ENCODE data around the gene PREP. TPM values are rescaled to one million over a fixed set of nuclear protein-coding genes. Genes with fewer than 3 reads are reported as not detected.

PREP gene
- total RNA-seq, 1 donor from 2014 or later = 52.9 TPM

DNA sequence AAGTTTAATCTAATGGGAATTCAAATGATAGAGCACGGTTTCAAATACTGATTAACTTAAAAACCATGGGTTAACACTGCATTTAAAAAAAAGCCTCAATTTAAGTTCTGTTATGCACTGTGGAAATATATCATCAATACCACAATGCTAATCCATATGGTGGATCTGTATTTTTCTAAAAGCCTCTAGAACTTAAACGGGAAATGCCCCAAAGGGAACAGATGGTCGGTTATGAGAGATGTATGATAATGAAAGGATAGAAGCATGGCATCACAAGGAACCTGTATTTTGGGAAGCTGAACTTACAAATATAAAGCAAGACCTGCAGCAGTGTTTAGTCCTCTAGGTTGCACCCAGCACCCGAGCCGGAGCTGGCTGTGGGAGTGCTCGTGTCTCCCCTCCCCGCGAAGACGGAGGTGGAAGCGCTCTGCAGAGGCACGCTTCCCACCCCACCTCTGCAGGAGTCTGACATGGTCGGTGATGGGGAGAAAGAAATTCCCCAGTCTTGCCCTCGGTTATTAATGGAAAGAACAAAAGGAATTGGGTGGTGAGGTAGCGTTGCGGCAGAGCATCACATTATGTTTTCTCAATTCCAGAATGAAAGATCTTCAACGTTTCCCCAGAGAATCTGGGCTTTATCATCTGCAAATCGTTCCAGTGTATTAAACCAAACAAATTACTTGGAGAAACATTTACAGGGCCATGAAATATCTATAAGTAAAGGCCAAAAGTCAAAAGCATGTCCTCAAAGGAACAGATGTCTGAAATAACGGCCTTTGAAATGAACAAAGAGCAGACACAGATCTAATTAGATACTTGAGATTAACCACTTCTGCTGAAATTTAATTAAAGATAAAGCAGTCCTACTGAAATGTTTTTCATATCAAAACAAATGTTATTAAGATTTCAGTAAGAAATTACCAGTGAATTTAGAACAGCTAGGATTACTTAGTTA is 120.0 kb downstream of the PREP start:
- no peaks in the 10 kb centered on the region for H3K27me3 Mint-ChIP-seq (ENCODE audit: low read depth)
- H3K4me3 Mint-ChIP-seq (ENCODE audit: low read depth) = no peak overlapping the region
- no peaks in the 10 kb centered on the region for H3K9me3 Mint-ChIP-seq
- H3K27ac Mint-ChIP-seq = no peak overlapping the region
- peaks cover 50% of the 10 kb centered on the region for H3K36me3 Mint-ChIP-seq (ENCODE audit: low read depth)
- intact Hi-C loops (cut with micrococcal nuclease) = no loop called here
- DNase-seq (ENCODE audit: low spot score) = no peak
- no peaks in the 10 kb centered on the region for H3K4me1 Mint-ChIP-seq (ENCODE audit: low read depth)

DNA sequence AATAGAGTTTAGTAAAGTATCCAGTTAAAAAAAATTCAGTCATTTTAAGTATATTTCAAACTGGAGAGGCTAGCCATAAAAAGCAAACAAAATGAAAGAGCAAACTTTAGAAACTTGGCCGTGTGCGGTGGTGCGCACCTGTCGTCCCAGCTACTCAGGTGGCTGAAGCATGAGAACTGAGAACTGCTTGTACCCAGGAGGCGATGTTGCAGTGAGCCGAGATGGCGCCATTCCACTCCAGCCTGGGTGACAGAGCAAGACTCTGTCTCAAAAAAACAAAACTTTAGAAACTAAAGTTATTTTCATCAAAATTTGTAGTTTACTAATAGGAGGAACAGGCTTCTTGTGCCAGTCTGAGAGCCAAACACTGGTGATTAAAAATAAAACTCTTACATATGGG is 122.8 kb downstream of the PREP start:
- Mint-ChIP-seq H3K4me1 (ENCODE audit: low read depth) (no peaks in the 10 kb centered on the region), H3K27ac (no peak overlapping the region), H3K36me3 (ENCODE audit: low read depth) (peaks cover 61% of the 10 kb centered on the region), H3K9me3 (no peaks in the 10 kb centered on the region), H3K27me3 (ENCODE audit: low read depth) (no peaks in the 10 kb centered on the region), H3K4me3 (ENCODE audit: low read depth) (no peak overlapping the region)
- intact Hi-C loops (cut with micrococcal nuclease) = no loop called here
- DNase-seq (ENCODE audit: low spot score) = no peak

DNA sequence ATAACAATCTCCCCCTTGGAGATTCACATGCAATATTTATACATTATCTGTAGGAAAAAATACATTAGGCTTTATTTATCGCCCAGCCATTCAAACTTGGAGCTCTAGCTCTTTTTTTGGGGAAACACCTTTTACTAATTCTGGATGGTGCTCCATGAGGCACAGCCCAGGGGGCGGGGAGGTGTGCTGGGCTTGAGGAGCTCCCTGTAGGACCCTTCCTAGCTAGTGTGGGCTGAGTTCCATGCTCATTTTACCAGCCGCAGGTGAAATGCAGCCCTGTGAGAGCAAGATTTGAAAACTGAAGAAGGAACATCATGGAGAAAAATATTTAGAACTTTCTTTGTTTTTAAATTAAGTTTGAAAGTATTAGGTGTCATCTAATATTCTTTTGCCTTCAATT is 123.4 kb downstream of the PREP start:
- intact Hi-C loops (cut with micrococcal nuclease) = no loop called here
- DNase-seq (ENCODE audit: low spot score) = no peak
- H3K4me1 Mint-ChIP-seq (ENCODE audit: low read depth) = no peaks in the 10 kb centered on the region
- no peaks in the 10 kb centered on the region for H3K9me3 Mint-ChIP-seq
- peaks cover 56% of the 10 kb centered on the region for H3K36me3 Mint-ChIP-seq (ENCODE audit: low read depth)
- no peak overlapping the region for H3K27ac Mint-ChIP-seq
- H3K4me3 Mint-ChIP-seq (ENCODE audit: low read depth) = no peak overlapping the region
- H3K27me3 Mint-ChIP-seq (ENCODE audit: low read depth) = no peaks in the 10 kb centered on the region

DNA sequence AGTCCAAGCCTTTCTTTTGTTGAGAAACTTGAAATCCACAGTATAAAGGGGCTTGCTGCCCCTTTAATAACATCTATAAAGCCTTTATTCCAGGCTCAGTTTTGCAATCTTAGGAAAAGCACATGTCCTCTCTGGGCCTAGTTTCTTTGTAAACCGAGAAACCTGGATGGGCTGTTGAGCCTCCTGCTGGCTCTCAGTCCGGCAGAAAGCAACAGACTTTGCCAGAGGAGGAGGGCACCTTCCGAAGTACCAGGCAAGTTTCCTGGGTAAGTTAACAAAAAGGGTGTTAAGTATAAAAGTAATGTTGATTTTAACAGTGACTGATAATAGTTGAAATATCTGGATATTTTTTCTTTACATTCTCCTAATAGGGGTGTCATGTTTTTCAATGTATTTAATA is 124.1 kb downstream of the PREP start:
- Mint-ChIP-seq H3K27ac (no peak overlapping the region), H3K4me1 (ENCODE audit: low read depth) (no peaks in the 10 kb centered on the region), H3K36me3 (ENCODE audit: low read depth) (peaks cover 53% of the 10 kb centered on the region), H3K27me3 (ENCODE audit: low read depth) (no peaks in the 10 kb centered on the region), H3K9me3 (no peaks in the 10 kb centered on the region), H3K4me3 (ENCODE audit: low read depth) (no peak overlapping the region)
- DNase-seq (ENCODE audit: low spot score) = no peak
- intact Hi-C loops (cut with micrococcal nuclease) = no loop called here

DNA sequence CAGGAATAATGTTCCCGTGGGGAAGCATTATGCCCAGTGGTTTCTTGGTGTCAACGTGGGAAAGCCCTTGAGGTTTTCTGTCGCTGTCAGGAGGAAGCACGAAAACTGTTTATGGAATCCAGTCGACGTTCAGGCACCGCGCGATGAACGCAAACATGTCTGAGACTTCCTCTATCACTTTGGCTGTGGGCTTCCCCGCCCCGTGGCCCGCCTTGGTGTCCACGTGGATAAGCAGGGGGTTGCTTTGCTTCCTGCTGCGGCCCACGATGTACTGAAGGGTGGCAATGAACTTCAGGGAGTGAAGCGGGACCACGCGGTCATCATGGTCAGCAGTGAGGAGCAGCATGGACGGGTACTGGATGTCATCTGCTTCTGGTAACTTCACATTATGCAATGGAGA is 124.8 kb downstream of the PREP start:
- H3K36me3 Mint-ChIP-seq (ENCODE audit: low read depth) = peaks cover 49% of the 10 kb centered on the region
- intact Hi-C loops (cut with micrococcal nuclease) = no loop called here
- H3K27me3 Mint-ChIP-seq (ENCODE audit: low read depth) = no peaks in the 10 kb centered on the region
- H3K9me3 Mint-ChIP-seq = no peaks in the 10 kb centered on the region
- no peak overlapping the region for H3K4me3 Mint-ChIP-seq (ENCODE audit: low read depth)
- DNase-seq (ENCODE audit: low spot score) = no peak
- H3K4me1 Mint-ChIP-seq (ENCODE audit: low read depth) = no peaks in the 10 kb centered on the region
- no peak overlapping the region for H3K27ac Mint-ChIP-seq

DNA sequence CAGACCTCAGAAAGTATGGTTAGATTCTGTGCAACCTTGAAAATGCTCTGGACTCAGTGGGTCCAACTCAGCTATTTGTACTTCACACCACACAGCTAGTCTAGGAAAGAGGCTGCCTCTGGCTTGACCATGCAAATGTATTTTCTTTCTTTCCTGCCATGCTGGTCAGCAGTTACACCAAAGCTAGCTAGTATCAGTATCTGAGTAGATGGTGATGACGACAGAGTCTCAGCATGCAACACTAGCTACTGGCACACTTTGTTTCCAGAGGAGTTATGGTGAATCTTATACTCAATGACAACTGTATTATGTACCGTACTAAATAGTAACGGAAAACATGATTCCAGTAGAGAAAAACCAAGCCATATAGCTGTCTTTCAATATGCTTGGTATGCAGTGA is 126.5 kb downstream of the PREP start:
- no peaks in the 10 kb centered on the region for H3K4me1 Mint-ChIP-seq (ENCODE audit: low read depth)
- intact Hi-C loops (cut with micrococcal nuclease) = no loop called here

DNA sequence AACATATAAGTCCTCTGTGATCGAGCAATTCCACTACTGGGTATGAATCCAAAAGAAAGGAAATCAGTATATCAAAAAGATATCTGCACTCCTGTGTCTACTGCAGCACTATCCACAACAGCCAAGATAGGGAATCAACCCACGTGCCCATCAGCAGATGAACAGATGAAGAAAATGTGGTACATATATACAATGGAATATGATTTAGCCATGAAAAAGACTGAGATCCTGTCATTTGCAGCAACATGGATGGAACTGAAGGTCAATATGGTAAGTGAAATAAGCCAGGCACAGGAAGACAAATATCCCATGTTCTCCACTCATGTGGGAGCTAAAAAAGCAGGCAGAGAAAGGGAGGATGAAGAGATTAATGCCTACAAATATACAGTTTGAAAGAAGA is 127.3 kb downstream of the PREP start:
- DNase-seq (ENCODE audit: low spot score) = no peak
- Mint-ChIP-seq H3K4me1 (ENCODE audit: low read depth) (no peaks in the 10 kb centered on the region), H3K27ac (no peak overlapping the region), H3K4me3 (ENCODE audit: low read depth) (no peak overlapping the region), H3K36me3 (ENCODE audit: low read depth) (peaks cover 33% of the 10 kb centered on the region), H3K27me3 (ENCODE audit: low read depth) (no peaks in the 10 kb centered on the region), H3K9me3 (no peaks in the 10 kb centered on the region)
- intact Hi-C loops (cut with micrococcal nuclease) = no loop called here

More for the DNA sequence above, 126.5 kb downstream of the PREP start:
- no peak for DNase-seq (ENCODE audit: low spot score)
- H3K36me3 Mint-ChIP-seq (ENCODE audit: low read depth) = peaks cover 37% of the 10 kb centered on the region
- no peak overlapping the region for H3K4me3 Mint-ChIP-seq (ENCODE audit: low read depth)
- no peaks in the 10 kb centered on the region for H3K27me3 Mint-ChIP-seq (ENCODE audit: low read depth)
- H3K9me3 Mint-ChIP-seq = no peaks in the 10 kb centered on the region
- no peak overlapping the region for H3K27ac Mint-ChIP-seq

DNA sequence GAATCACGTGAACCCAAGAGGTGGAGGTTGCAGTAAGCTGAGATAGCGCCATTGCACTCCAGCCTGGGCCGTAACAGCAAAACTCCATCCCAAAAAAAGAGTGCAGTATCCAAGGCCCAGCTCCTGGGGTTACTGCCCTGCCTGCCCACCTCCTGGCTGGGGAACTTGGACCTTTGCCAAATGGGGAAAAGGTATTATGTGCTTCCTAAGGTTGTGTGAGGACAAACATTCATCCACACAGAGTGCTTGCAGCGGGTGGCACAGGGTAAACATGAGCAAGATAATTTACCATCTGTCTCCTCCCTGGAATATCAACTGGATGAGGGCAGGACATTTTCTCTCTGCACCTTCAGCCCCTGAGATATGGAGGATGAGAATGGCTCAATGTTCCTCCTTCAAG is 128.2 kb downstream of the PREP start:
- Mint-ChIP-seq H3K27ac (no peak overlapping the region), H3K36me3 (ENCODE audit: low read depth) (peaks cover 28% of the 10 kb centered on the region), H3K4me1 (ENCODE audit: low read depth) (no peaks in the 10 kb centered on the region), H3K9me3 (no peaks in the 10 kb centered on the region), H3K27me3 (ENCODE audit: low read depth) (no peaks in the 10 kb centered on the region), H3K4me3 (ENCODE audit: low read depth) (no peak overlapping the region)
- DNase-seq (ENCODE audit: low spot score) = no peak
- intact Hi-C loops (cut with micrococcal nuclease) = no loop called here

DNA sequence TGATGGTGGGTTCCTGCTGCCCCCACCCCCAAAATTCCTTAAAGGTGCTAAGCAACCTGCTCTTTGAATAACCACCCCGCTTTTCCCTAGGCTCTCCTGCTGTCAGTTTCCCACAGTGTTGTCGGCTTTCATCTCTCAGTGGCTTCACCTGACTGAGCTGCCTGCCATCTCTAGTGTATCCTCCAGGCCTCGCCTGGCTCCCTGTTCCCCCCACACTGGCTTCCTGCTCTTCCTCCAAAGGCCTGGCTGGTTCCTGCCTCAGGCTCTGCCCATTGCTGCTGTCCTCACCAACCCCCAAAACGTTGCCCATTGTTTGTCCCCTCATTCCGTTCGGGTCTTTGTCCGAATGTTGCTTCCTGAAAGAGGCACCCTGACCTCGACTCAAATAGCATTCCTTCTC is 129.3 kb downstream of the PREP start:
- intact Hi-C loops (cut with micrococcal nuclease) = no loop called here
- no peak for DNase-seq (ENCODE audit: low spot score)
- H3K4me3 Mint-ChIP-seq (ENCODE audit: low read depth) = no peak overlapping the region
- H3K36me3 Mint-ChIP-seq (ENCODE audit: low read depth) = peaks cover 28% of the 10 kb centered on the region
- H3K9me3 Mint-ChIP-seq = no peaks in the 10 kb centered on the region
- peaks cover 3% of the 10 kb centered on the region for H3K27me3 Mint-ChIP-seq (ENCODE audit: low read depth)
- no peak overlapping the region for H3K27ac Mint-ChIP-seq
- no peaks in the 10 kb centered on the region for H3K4me1 Mint-ChIP-seq (ENCODE audit: low read depth)

DNA sequence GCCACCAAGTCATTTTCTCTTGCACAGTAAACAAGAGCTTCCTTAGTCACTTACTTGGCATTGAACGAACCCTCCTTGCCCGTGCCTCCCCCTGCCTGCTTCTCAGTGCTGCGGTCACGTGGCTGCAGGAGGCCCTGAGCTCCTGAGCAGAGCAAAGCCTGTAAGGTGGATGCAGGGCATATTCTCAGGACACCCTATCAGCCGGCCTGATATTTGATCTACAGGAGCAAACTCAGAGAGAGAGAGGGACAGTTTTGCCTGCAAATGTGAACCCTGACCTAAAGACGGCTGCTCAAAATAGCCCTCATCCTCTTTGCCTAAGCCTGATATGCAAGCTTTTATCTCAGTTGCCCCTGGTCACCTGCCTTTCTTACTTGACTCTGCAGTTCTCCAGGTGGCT is 130.1 kb downstream of the PREP start:
- intact Hi-C loops (cut with micrococcal nuclease) = no loop called here
- Mint-ChIP-seq H3K4me3 (ENCODE audit: low read depth) (no peak overlapping the region), H3K36me3 (ENCODE audit: low read depth) (peaks cover 23% of the 10 kb centered on the region), H3K4me1 (ENCODE audit: low read depth) (no peaks in the 10 kb centered on the region), H3K27ac (no peak overlapping the region), H3K27me3 (ENCODE audit: low read depth) (peaks cover 3% of the 10 kb centered on the region), H3K9me3 (no peaks in the 10 kb centered on the region)
- DNase-seq (ENCODE audit: low spot score) = no peak

DNA sequence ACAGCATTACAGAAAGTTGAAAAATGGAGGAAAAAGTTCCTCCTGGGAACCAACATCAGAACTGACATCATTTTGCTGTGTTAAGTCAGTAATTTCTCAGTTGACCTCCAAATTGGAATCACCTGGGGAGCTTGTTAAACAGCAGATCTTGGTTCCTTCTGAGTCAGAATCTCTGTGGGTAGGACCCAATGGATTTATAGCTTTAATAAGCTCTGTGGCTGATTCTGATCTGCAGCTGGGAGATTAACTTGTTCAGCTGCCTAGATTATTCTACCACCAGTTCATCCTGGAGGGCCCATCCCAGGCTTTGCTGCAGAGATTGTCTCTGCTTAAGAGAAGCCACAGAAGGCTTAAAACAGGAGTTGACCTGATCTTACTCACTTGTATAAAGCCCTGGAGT is 132.4 kb downstream of the PREP start:
- Mint-ChIP-seq H3K27ac (no peak overlapping the region), H3K27me3 (ENCODE audit: low read depth) (peaks cover 7% of the 10 kb centered on the region), H3K4me1 (ENCODE audit: low read depth) (no peaks in the 10 kb centered on the region), H3K36me3 (ENCODE audit: low read depth) (peaks cover 3% of the 10 kb centered on the region), H3K9me3 (no peaks in the 10 kb centered on the region), H3K4me3 (ENCODE audit: low read depth) (no peak overlapping the region)
- DNase-seq (ENCODE audit: low spot score) = no peak
- intact Hi-C loops (cut with micrococcal nuclease) = no loop called here

DNA sequence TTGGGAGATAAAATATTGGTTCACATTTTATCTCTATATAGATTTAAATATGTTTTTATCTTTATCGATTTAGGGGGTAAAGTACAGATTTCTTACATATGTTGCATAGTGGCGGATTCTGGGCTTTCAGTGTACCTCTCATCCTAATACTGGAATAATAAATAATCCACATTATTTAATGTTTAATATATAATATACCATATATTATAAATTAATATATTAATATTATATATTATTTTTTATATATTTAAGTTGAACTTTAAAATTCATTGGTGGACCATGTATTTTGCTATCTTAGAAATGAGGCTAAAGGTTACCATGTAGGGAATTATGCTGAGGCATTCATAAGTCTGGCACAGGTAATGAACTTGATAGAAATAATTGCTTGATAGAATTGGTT is 133.5 kb downstream of the PREP start:
- no peak for DNase-seq (ENCODE audit: low spot score)

DNA sequence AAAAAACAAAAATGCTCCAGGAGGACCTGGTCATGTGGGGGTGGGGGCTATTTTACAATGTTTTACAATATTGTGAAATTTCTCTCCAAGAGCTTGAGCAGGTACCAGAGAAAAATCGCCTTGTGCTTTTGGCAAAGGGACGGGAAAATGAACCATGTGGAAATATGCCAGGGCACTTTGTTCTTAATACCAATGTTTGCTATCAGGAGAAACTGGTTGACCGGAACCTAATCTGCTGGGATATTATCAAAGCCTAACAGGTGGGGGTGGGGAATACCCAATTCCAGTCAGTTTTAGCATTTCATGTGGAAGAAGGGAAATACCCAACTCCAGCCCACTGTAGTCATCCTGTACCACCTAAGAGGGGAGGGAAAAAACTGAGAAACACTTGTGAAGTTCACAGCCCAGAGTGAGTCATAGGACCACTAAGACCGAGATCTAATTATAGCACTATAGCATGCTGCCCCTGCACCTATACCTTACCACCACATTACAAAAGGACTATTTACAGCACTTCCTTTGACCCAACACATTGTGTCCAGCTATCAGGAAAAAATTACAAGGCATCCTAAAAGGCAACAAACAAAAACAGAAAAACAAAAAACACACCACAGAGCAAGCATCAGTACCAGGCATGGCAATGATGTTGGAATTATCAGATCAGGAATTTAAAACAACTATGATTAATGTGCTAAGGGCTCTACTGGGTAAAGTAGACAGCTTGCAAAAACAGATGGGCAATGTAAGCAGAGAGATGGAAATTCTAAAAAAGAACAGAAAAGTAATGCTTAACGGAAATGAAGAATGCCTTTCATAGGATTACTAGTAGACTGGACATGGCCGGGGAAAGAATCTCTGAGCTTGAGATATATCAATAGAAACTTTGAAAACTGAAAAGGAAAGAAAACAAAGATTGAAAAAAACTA is 138.9 kb downstream of the PREP start:
- no peaks in the 10 kb centered on the region for H3K4me1 Mint-ChIP-seq (ENCODE audit: low read depth)
- no peak overlapping the region for H3K4me3 Mint-ChIP-seq (ENCODE audit: low read depth)
- no peaks in the 10 kb centered on the region for H3K9me3 Mint-ChIP-seq
- no peak overlapping the region for H3K27ac Mint-ChIP-seq
- H3K27me3 Mint-ChIP-seq (ENCODE audit: low read depth) = peaks cover 16% of the 10 kb centered on the region
- H3K36me3 Mint-ChIP-seq (ENCODE audit: low read depth) = no peaks in the 10 kb centered on the region
- intact Hi-C loops (cut with micrococcal nuclease) = no loop called here
- no peak for DNase-seq (ENCODE audit: low spot score)

More for the DNA sequence above, 133.5 kb downstream of the PREP start:
- Mint-ChIP-seq H3K27me3 (ENCODE audit: low read depth) (peaks cover 7% of the 10 kb centered on the region), H3K9me3 (no peaks in the 10 kb centered on the region), H3K36me3 (ENCODE audit: low read depth) (no peaks in the 10 kb centered on the region), H3K4me1 (ENCODE audit: low read depth) (no peaks in the 10 kb centered on the region), H3K4me3 (ENCODE audit: low read depth) (no peak overlapping the region), H3K27ac (no peak overlapping the region)
- intact Hi-C loops (cut with micrococcal nuclease) = no loop called here
